Astrocyte (in vitro differentiated cells and primary cell): Measurements from ENCODE around the gene ZNF212. TPM values are rescaled to one million over a fixed set of nuclear protein-coding genes. Genes with fewer than 3 reads are reported as not detected.

Experiments used
- DNase-seq: peaks from one replicate; pipeline ENCODE4 v3.0.0-alpha.2; 2010; ENCODE audit warnings: low read depth
- FAIRE-seq: peaks from 2 replicates; lab custom pipeline; 2011; peaks lifted over from hg19 to GRCh38; lab: Jason Lieb, UNC
- H2AFZ ChIP-seq: 2 replicates; pipeline ENCODE4 v1.6.0; 2012; ENCODE audit warnings: low read depth, low read length, inconsistent platforms
- H3K27ac ChIP-seq: 2 replicates; pipeline ENCODE4 v1.5.1; 2011; ENCODE audit warnings: low read depth, low read length, inconsistent platforms
- H3K27me3 ChIP-seq: 2 replicates; pipeline ENCODE4 v1.6.0; 2011; ENCODE audit warnings: low read length, inconsistent platforms; ENCODE audit not compliant: insufficient read depth
- H3K36me3 ChIP-seq: 2 replicates; pipeline ENCODE4 v1.5.1; 2011; ENCODE audit warnings: low read length, inconsistent platforms; ENCODE audit not compliant: insufficient read depth
- H3K4me1 ChIP-seq: 2 replicates; pipeline ENCODE4 v1.5.1; 2011; ENCODE audit warnings: low read length, inconsistent platforms; ENCODE audit not compliant: insufficient read depth
- H3K4me2 ChIP-seq: 2 replicates; pipeline ENCODE4 v1.6.0; 2012; ENCODE audit warnings: low read length, inconsistent platforms
- H3K4me3 ChIP-seq: 2 replicates; pipeline ENCODE4 v1.5.1; 2011; ENCODE audit warnings: low read depth, mild to moderate bottlenecking, low read length, inconsistent platforms; ENCODE audit not compliant: insufficient read depth
- H3K79me2 ChIP-seq: 2 replicates; pipeline ENCODE4 v1.6.0; 2012; ENCODE audit warnings: mild to moderate bottlenecking, low read length, inconsistent platforms; ENCODE audit not compliant: insufficient read depth
- H3K9ac ChIP-seq: 2 replicates; pipeline ENCODE4 v1.6.0; 2012; ENCODE audit warnings: mild to moderate bottlenecking, low read length, inconsistent platforms
- H3K9me3 ChIP-seq: 2 replicates; pipeline ENCODE4 v1.5.1; 2012; ENCODE audit warnings: low read depth, mild to moderate bottlenecking, low read length, inconsistent platforms; ENCODE audit not compliant: insufficient read depth
- H4K20me1 ChIP-seq: 2 replicates; pipeline ENCODE4 v1.6.0; 2012; ENCODE audit warnings: low read length, inconsistent platforms; ENCODE audit not compliant: insufficient read depth
- H3K27ac Mint-ChIP-seq: one replicate; pipeline ENCODE4 v1.8.0; 2021; ENCODE audit warnings: mild to moderate bottlenecking, mixed read lengths; ENCODE audit not compliant: unreplicated experiment
- H3K27me3 Mint-ChIP-seq: one replicate; pipeline ENCODE4 v1.8.0; 2021; ENCODE audit warnings: low read depth, mixed read lengths; ENCODE audit not compliant: unreplicated experiment
- H3K36me3 Mint-ChIP-seq: one replicate; pipeline ENCODE4 v1.8.0; 2021; ENCODE audit warnings: low read depth, mixed read lengths; ENCODE audit not compliant: unreplicated experiment
- H3K4me1 Mint-ChIP-seq: one replicate; pipeline ENCODE4 v1.8.0; 2021; ENCODE audit warnings: low read depth, mixed read lengths; ENCODE audit not compliant: unreplicated experiment
- H3K4me3 Mint-ChIP-seq: one replicate; pipeline ENCODE4 v1.8.0; 2021; ENCODE audit warnings: mild to moderate bottlenecking, moderate library complexity, mixed read lengths; ENCODE audit not compliant: unreplicated experiment
- H3K9me3 Mint-ChIP-seq: one replicate; pipeline ENCODE4 v1.8.0; 2021; ENCODE audit warnings: mild to moderate bottlenecking, mixed read lengths; ENCODE audit not compliant: unreplicated experiment
- CTCF ChIP-seq: IDR thresholded peaks from 2 replicates; pipeline ENCODE4 v1.5.1; 2011; ENCODE audit warnings: low read depth, mild to moderate bottlenecking, inconsistent platforms, low read length, moderate library complexity; ENCODE audit not compliant: insufficient read depth
- EZH2 ChIP-seq: IDR thresholded peaks from 2 replicates; pipeline ENCODE4 v1.6.1; 2012; ENCODE audit warnings: mild to moderate bottlenecking, low read length, inconsistent platforms; ENCODE audit not compliant: insufficient read depth
- total RNA-seq: library from RNA; stranded (reverse); gene quantifications from 2 replicates; pipeline ENCODE4 v1.2.1, GENCODE V29; 2021

ZNF212 gene
- total RNA-seq, 1 donor from 2014 or later: 8.2 TPM

DNA sequence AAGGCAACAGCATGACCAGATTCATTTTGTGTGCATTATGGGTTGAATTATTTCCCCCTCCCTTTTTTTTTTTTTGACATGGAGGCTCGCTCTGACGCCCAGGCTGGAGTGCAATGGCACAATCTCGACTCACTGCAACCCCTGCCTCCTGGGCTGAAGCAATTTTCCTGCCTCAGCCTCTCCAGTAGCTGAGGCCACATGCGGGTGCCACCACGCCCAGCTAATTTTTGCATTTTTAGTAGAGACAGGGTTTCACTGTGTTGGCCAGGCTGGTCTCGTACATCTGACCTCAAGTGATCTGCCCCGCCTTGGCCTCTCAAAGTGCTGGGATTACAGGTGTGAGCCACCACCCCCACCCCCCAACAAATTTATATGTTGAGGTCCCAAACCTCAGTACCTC, 64.6 kb downstream of the ZNF212 start:
- H3K27ac ChIP-seq: no peak overlapping the region
- no peak for DNase-seq
- H3K36me3 Mint-ChIP-seq: peaks cover 1% of the 10 kb centered on the region

More for the DNA sequence above, 64.6 kb downstream of the ZNF212 start:
- H3K27me3 ChIP-seq: no peaks in the 10 kb centered on the region
- H4K20me1 ChIP-seq: no peaks in the 10 kb centered on the region
- H3K4me2 ChIP-seq: no peak overlapping the region
- H2AFZ ChIP-seq: no peak overlapping the region
- Mint-ChIP-seq H3K4me3 (no peak overlapping the region), H3K27me3 (peaks cover under 1% of the 10 kb centered on the region), H3K4me1 (no peaks in the 10 kb centered on the region), H3K9me3 (no peaks in the 10 kb centered on the region), H3K27ac (no peak overlapping the region)
- no peaks in the 10 kb centered on the region for H3K4me1 ChIP-seq
- no peak overlapping the region for H3K9ac ChIP-seq
- no peak overlapping the region for H3K4me3 ChIP-seq
- TF ChIP-seq CTCF (no peak), EZH2 (no peak)
- FAIRE-seq: no peak
- H3K36me3 ChIP-seq: no peaks in the 10 kb centered on the region
- H3K9me3 ChIP-seq: no peaks in the 10 kb centered on the region
- H3K79me2 ChIP-seq: no peaks in the 10 kb centered on the region

Other genes with a start within 250 kb of the ZNF212 start
- 266 and 284 TPM in 2 replicates for gene PDIA4, start 211.1 kb upstream of the ZNF212 start, total RNA-seq
- gene ZNF786, start 148.9 kb upstream of the ZNF212 start, total RNA-seq: 7.8 and 9.9 TPM in 2 replicates
- gene ZNF425, start 113.3 kb upstream of the ZNF212 start, total RNA-seq: 5.9 and 7.1 TPM in 2 replicates
- 14.6 and 16.6 TPM in 2 replicates for gene ZNF398, start 92.2 kb upstream of the ZNF212 start, total RNA-seq
- 26.9 and 28.1 TPM in 2 replicates for gene ZNF282, start 44.1 kb upstream of the ZNF212 start, total RNA-seq
- gene ZNF783, start 22.5 kb downstream of the ZNF212 start, total RNA-seq: 10.6 and 11.2 TPM in 2 replicates
- 17.2 TPM in 2 replicates for gene ZNF777, start 221.4 kb downstream of the ZNF212 start, total RNA-seq